22Rv1 (cell line): Measurements from ENCODE around the gene SMURF2.

ENCODE experiments used
- ZFX ChIP-seq: fragments of 450-650 bp; IDR thresholded peaks from 2 replicates; pipeline ENCODE4 v1.6.1; 2017; ENCODE audit warnings: antibody characterized with exemption, borderline replicate concordance
- TF ChIP-seq, protein P1 (sequence below): fragments of 450-650 bp; IDR thresholded peaks from 2 replicates; pipeline ENCODE4 v1.5.1; 2017; ENCODE audit warnings: mild to moderate bottlenecking

DNA sequence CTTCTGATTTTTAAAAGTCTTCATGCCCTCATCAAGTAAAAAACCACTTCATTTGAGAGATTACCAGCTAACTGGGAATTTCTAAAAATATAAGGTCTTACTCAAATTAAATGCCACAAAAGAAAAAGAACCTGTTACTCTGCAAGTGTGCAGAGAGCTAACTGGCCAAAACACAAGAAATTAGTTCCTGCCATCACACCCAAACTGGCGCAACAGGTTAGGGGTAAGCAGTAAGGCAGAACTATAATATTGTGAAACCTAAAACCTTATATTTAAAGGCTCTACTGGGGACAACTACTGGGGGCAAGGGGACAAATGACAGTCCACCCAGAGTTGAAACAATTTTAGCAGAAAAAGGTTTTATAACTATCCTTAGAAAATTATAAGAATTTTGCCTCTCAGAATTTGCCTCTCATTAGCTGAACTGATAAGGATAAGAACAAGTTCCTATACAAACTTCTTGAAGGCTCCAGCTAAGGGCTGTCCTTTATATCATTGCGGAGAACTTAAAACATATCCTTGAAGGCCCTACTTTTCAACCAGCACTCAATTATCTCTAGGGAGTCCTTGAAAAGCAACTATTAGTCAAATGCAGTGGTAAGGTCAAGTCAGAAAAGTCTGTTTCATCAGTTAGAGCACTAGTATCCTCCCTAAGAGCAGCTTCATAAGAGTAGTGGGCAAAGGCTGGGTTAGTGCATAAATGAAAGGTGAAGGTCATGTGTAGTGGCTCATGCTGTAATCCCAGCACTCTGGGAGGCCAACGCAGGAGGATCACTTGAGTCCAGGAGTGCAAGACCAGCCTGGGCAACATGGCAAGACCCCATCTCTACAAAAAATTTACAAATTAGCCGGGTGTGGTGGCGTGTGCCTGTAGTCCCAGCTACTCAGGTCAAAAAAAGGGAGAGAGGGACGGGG, 31.5 kb downstream of the SMURF2 start:
- no peak for TF ChIP-seq ZFX
- TF ChIP-seq, protein P1, sequence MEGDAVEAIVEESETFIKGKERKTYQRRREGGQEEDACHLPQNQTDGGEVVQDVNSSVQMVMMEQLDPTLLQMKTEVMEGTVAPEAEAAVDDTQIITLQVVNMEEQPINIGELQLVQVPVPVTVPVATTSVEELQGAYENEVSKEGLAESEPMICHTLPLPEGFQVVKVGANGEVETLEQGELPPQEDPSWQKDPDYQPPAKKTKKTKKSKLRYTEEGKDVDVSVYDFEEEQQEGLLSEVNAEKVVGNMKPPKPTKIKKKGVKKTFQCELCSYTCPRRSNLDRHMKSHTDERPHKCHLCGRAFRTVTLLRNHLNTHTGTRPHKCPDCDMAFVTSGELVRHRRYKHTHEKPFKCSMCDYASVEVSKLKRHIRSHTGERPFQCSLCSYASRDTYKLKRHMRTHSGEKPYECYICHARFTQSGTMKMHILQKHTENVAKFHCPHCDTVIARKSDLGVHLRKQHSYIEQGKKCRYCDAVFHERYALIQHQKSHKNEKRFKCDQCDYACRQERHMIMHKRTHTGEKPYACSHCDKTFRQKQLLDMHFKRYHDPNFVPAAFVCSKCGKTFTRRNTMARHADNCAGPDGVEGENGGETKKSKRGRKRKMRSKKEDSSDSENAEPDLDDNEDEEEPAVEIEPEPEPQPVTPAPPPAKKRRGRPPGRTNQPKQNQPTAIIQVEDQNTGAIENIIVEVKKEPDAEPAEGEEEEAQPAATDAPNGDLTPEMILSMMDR = no peak
